Hepatocyte (in vitro differentiated cells): ENCODE data around the gene MICAL3.

Experiments used
- CTCF ChIP-seq: fragments of 200-600 bp; sonication (generic); IDR thresholded peaks from 2 replicates; pipeline ENCODE4 v1.5.1; 2016; ENCODE audit warnings: antibody characterized with exemption, mild to moderate bottlenecking; ENCODE audit not compliant: poor library complexity
- EZH2 ChIP-seq: fragments of 200-600 bp; sonication (generic); IDR thresholded peaks from 2 replicates; pipeline ENCODE4 v1.6.1; 2016; ENCODE audit warnings: antibody characterized with exemption, mild to moderate bottlenecking, borderline replicate concordance
- EZH2phosphoT487 ChIP-seq: fragments of 200-600 bp; sonication (generic); IDR thresholded peaks from one replicate; pipeline ENCODE4 v1.6.1; 2018; ENCODE audit warnings: antibody characterized with exemption, mild to moderate bottlenecking, low read depth, moderate library complexity; ENCODE audit not compliant: unreplicated experiment, severe bottlenecking

GRCh38 chr22:17868771-17869170 lies 155.6 kb downstream of the MICAL3 start:
- no peak for TF ChIP-seq CTCF
- no peak for TF ChIP-seq EZH2phosphoT487
- no peak for TF ChIP-seq EZH2
